Measurements from ENCODE around the gene DNM1. TPM values are rescaled to one million over a fixed set of nuclear protein-coding genes. Genes with fewer than 3 reads are reported as not detected.

Gene DNM1
- total RNA-seq, 4 donors from 2014 or later = 1.3 to 9.7 (median 1.6) TPM

DNA sequence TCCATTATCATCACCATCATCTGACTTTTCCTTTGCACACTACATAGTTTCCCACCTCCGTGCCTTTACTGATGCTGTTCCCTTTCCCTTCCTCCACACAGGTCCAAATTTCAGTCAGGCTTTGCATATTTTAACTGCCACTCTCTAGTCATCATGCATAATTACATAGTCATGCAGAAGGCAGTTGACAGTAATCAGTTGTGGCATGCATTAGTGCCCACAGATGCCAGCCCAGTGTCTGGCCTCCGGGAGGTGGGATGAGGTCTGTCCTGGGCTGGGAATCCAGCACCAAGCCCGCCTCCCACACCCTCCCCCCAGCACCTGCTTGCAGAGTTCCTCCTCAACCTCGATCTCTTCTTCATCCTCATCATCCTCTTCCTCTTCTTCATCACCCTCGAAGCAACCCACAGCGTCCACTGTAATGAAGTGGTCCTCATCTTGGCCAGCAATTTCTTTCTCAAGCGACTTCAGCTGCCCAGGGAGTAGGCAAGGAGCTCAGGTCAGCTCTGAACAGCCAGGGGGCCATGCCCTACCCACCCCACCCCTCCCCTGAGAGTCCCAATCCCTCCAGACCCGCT is 34.4 kb upstream of the DNM1 start:
- Histone ChIP-seq H3K4me1 (peaks cover 0 to 7% (median 0%) of the 10 kb centered on the region in 3 donors), H3K27me3 (no peaks in the 10 kb centered on the region), H3K36me3 (peaks cover 35 to 93% (median 44%) of the 10 kb centered on the region in 3 donors), H3K4me3 (no peak overlapping the region), H3K9me3 (no peaks in the 10 kb centered on the region), H3K27ac (no peak overlapping the region)
- TF ChIP-seq POLR2A (IDR thresholded peaks at IDR 0.05) = no peak
- TF ChIP-seq, protein P1, sequence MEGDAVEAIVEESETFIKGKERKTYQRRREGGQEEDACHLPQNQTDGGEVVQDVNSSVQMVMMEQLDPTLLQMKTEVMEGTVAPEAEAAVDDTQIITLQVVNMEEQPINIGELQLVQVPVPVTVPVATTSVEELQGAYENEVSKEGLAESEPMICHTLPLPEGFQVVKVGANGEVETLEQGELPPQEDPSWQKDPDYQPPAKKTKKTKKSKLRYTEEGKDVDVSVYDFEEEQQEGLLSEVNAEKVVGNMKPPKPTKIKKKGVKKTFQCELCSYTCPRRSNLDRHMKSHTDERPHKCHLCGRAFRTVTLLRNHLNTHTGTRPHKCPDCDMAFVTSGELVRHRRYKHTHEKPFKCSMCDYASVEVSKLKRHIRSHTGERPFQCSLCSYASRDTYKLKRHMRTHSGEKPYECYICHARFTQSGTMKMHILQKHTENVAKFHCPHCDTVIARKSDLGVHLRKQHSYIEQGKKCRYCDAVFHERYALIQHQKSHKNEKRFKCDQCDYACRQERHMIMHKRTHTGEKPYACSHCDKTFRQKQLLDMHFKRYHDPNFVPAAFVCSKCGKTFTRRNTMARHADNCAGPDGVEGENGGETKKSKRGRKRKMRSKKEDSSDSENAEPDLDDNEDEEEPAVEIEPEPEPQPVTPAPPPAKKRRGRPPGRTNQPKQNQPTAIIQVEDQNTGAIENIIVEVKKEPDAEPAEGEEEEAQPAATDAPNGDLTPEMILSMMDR (IDR thresholded peaks at IDR 0.05) = no peak
- DNase-seq = no peak
- intact Hi-C loops (cut with DNase I) = no loop called here
- WGBS, 2 donors = 81 to 89% methylated on average over 8 of the region's 8 CpGs

DNA sequence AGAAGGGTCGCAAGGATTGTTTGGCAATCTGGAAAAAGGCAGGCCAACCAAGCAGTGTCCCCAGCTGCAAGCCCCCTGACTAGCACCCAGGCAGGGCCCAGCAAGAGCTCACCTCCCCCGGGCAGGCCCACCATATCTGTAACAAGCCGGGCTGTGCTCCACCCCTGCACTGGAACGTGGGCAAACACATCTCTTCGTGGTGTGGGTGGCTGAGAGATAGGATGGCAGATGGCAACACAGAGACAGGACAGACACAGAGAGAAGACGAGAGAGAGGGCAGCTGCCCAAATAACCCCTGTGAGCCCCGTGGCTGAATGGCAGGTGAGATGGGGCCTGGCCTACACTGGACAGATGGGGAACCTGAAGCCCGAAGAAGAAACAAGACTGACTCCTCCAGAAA is 33.7 kb upstream of the DNM1 start:
- 83 to 89% methylated on average over 1 to 8 of the region's 8 CpGs for WGBS, 2 donors
- no peak overlapping the region for H3K4me3 ChIP-seq
- H3K4me1 ChIP-seq = peaks cover 0 to under 1% (median 0%) of the 10 kb centered on the region in 3 donors
- TF ChIP-seq, protein P1 (IDR thresholded peaks at IDR 0.05) = no peak
- no peak for TF ChIP-seq POLR2A (IDR thresholded peaks at IDR 0.05)
- DNase-seq = no peak
- no peaks in the 10 kb centered on the region for H3K9me3 ChIP-seq
- intact Hi-C loops (cut with DNase I) = no loop called here
- H3K36me3 ChIP-seq = peaks cover 34 to 93% (median 44%) of the 10 kb centered on the region in 3 donors
- no peak overlapping the region for H3K27ac ChIP-seq
- H3K27me3 ChIP-seq = no peaks in the 10 kb centered on the region

DNA sequence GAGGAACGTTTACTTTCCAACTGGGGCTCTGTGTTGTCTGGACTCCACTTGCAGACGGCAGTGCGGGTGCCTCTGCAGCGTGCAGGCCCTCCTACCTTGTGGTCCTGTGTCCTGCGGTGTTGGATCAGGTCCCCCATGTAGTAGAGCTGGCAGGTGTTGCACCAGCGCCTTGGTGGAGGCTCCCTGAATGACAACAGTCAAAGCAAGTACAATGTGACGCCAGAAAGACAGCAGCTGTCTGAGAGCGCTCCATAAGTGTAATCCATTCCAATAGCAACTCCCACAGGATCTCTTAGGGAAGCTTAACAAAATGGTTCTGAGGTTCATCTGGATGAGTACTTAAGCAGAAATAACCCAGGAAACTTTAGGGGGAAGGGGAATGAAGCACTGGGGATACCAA is 33.3 kb upstream of the DNM1 start:
- TF ChIP-seq POLR2A (IDR thresholded peaks at IDR 0.05) = no peak
- TF ChIP-seq, protein P1 (IDR thresholded peaks at IDR 0.05) = no peak
- Histone ChIP-seq H3K9me3 (no peaks in the 10 kb centered on the region), H3K4me3 (no peak overlapping the region), H3K27ac (no peak overlapping the region), H3K27me3 (no peaks in the 10 kb centered on the region), H3K4me1 (no peaks in the 10 kb centered on the region), H3K36me3 (peaks cover 33 to 93% (median 44%) of the 10 kb centered on the region in 3 donors)
- no peak for DNase-seq
- 69 to 100% methylated on average over 1 to 2 of the region's 8 CpGs for WGBS, 2 donors
- intact Hi-C loops (cut with DNase I) = no loop called here

DNA sequence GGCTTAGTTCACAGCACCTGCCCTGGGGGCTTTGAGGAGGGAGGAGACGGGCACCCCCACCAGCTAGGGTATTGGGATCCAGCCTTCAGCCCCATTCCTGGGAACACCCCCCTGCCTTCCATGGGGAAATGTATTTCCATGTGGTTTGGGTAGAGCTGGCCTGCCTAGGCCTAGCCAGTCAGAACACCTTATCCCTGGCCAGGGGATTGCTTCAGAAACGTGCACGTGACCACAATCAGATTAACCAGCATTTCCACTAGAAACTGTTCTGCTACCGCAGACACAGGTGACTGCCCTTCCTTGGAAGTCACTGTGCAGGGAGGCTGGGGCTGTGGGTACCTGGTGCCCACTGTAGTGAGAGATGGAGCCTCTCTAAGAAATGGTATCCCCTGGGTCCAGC is 29.1 kb upstream of the DNM1 start:
- no peak overlapping the region for H3K27ac ChIP-seq
- H3K4me1 ChIP-seq = peaks cover 0 to 6% (median 3%) of the 10 kb centered on the region in 3 donors
- no peaks in the 10 kb centered on the region for H3K9me3 ChIP-seq
- no peaks in the 10 kb centered on the region for H3K27me3 ChIP-seq
- WGBS, 2 donors = 91 to 100% methylated on average over 1 to 4 of the region's 4 CpGs
- intact Hi-C loops (cut with DNase I) = no loop called here
- DNase-seq = no peak
- H3K4me3 ChIP-seq = no peak overlapping the region
- TF ChIP-seq POLR2A (IDR thresholded peaks at IDR 0.05) = no peak
- TF ChIP-seq, protein P1 (IDR thresholded peaks at IDR 0.05) = no peak
- peaks cover 47 to 93% (median 49%) of the 10 kb centered on the region in 3 donors for H3K36me3 ChIP-seq

DNA sequence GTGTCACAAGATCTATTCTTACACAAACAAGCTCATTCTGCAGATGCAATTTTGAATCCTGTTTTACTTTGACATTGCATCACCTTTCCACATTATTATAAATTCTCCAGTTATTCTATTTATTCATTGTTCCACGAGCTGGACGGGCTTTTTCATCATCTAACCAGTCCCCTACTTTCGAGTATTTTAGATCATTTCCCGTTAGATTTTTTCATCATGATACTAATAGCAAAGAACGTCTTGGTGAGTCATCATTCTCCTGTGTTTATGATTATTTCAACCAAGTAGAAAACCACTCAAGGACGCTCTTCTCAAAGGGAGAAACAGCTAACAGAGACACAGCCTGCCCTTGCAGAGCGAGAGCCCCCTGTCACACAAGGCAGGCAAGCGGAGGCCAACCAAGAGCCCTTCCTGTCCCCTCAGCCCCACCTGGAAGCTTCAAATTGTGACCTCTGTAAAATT is 28.0 kb upstream of the DNM1 start:
- Histone ChIP-seq H3K9me3 (no peaks in the 10 kb centered on the region), H3K4me1 (peaks cover 0 to 6% (median 3%) of the 10 kb centered on the region in 3 donors), H3K36me3 (peaks cover 48 to 93% (median 49%) of the 10 kb centered on the region in 3 donors), H3K27ac (no peak overlapping the region), H3K4me3 (no peak overlapping the region), H3K27me3 (no peaks in the 10 kb centered on the region)
- 58 to 67% methylated on average over 7 to 8 of the region's 8 CpGs for WGBS, 2 donors
- intact Hi-C loops (cut with DNase I) = no loop called here
- no peak for DNase-seq
- TF ChIP-seq, protein P1 (IDR thresholded peaks at IDR 0.05) = no peak
- no peak for TF ChIP-seq POLR2A (IDR thresholded peaks at IDR 0.05)
